Measurements from ENCODE around the gene FSTL3. TPM values are rescaled to one million over a fixed set of nuclear protein-coding genes. Genes with fewer than 3 reads are reported as not detected.

FSTL3 gene
- total and polyA plus RNA-seq, 2 of the 13 experiments (the other 11 are each of a cell fraction or from before 2014, with no cell fraction given) = 13.5 to 15.6 TPM

DNA sequence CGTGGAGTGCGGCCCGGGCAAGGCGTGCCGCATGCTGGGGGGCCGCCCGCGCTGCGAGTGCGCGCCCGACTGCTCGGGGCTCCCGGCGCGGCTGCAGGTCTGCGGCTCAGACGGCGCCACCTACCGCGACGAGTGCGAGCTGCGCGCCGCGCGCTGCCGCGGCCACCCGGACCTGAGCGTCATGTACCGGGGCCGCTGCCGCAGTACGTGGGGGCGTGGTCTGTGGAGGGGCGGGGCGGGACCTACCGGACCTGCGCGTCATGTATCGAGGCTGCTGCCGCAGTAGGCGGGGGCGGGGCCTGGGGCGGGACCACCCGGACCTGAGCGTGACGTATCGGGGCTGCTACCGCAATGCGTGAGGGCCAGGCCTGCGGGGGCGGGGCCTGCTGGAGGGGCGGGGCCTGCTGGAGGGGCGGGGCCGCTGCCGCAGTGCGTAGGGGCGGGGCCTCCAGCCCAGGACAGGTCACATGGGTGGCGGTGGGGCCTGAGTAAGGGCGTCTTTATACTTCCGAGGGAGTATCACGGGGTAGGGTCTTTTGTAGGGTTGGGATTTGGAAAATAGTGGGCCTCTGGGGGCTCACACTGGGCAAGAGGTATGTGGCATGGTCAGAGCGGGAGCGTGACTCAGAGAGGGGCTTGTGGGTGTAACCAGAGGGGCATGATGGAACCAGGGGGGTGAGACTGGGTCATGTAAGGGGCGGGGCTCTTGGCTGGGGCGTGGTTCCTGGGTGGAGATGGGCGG is 4.3 kb downstream of the FSTL3 start (continued):
- TF ChIP-seq ZNF574 (CRISPR knock-in tag; IDR thresholded peaks at IDR 0.05) (peak; percentile 65; the same call in 1 of the 2 replicates), ZNF331 (CRISPR knock-in tag; IDR thresholded peaks at IDR 0.05) (peak; percentile 43; the same call in 1 of the 2 replicates), TAF1 (CRISPR knock-in tag; IDR thresholded peaks at IDR 0.05) (peak; percentile 42; the same call in 1 of the 2 replicates), SNAPC5 (CRISPR knock-in tag; IDR thresholded peaks at IDR 0.05; ENCODE audit: borderline replicate concordance) (no peak), PHF8 (CRISPR knock-in tag; IDR thresholded peaks at IDR 0.05) (no peak; the same call in none of the 2 replicates), PRDM10 (CRISPR knock-in tag; IDR thresholded peaks at IDR 0.05; ENCODE audit: low read depth) (no peak), RAD51 (IDR thresholded peaks at IDR 0.05; ENCODE audit: borderline replicate concordance) (peak; percentile 57; the same call in 1 of the 2 replicates), NR2C2 (CRISPR knock-in tag; IDR thresholded peaks at IDR 0.05; ENCODE audit: borderline replicate concordance) (peak; percentile 62; the same call in 1 of the 2 replicates), ZFP82 (CRISPR knock-in tag; IDR thresholded peaks at IDR 0.05; ENCODE audit: borderline replicate concordance) (no peak; the same call in 1 of the 2 replicates), MAX (IDR thresholded peaks at IDR 0.05) (peak; percentile 84), ZBTB14 (CRISPR knock-in tag; IDR thresholded peaks at IDR 0.05) (peak; percentile 90), ZMYM3 (CRISPR knock-in tag; IDR thresholded peaks at IDR 0.05) (no peak), ZIK1 (CRISPR knock-in tag; IDR thresholded peaks at IDR 0.05; ENCODE audit: borderline replicate concordance, low read depth) (peak; percentile 38; the same call in 1 of the 2 replicates), YY1 (IDR thresholded peaks at IDR 0.05; ENCODE audit: insufficient read depth, insufficient replicate concordance, low read depth, low read length) (peak; percentile 69), ZNF460 (CRISPR knock-in tag; IDR thresholded peaks at IDR 0.05; ENCODE audit: borderline replicate concordance) (no peak), ZBTB38 (CRISPR knock-in tag; IDR thresholded peaks at IDR 0.05) (no peak; the same call in 1 of the 2 replicates)
- TF ChIP-seq, protein P1, sequence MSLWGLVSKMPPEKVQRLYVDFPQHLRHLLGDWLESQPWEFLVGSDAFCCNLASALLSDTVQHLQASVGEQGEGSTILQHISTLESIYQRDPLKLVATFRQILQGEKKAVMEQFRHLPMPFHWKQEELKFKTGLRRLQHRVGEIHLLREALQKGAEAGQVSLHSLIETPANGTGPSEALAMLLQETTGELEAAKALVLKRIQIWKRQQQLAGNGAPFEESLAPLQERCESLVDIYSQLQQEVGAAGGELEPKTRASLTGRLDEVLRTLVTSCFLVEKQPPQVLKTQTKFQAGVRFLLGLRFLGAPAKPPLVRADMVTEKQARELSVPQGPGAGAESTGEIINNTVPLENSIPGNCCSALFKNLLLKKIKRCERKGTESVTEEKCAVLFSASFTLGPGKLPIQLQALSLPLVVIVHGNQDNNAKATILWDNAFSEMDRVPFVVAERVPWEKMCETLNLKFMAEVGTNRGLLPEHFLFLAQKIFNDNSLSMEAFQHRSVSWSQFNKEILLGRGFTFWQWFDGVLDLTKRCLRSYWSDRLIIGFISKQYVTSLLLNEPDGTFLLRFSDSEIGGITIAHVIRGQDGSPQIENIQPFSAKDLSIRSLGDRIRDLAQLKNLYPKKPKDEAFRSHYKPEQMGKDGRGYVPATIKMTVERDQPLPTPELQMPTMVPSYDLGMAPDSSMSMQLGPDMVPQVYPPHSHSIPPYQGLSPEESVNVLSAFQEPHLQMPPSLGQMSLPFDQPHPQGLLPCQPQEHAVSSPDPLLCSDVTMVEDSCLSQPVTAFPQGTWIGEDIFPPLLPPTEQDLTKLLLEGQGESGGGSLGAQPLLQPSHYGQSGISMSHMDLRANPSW (CRISPR knock-in tag; IDR thresholded peaks at IDR 0.05; ENCODE audit: borderline replicate concordance) = no peak

Measured in HepG2 (cell line).